COLO668 (cell line): Measurements from ENCODE around the gene AGAP1.
A peak's percentile ranks its signal among the peaks of the same experiment; 100 is the strongest.

ENCODE experiments used
- DNase-seq: peaks from one replicate; lab custom pipeline; 2025; ENCODE audit not compliant: unreplicated experiment; lab: John Stamatoyannopoulos, UW

The AGAP1 gene

DNA sequence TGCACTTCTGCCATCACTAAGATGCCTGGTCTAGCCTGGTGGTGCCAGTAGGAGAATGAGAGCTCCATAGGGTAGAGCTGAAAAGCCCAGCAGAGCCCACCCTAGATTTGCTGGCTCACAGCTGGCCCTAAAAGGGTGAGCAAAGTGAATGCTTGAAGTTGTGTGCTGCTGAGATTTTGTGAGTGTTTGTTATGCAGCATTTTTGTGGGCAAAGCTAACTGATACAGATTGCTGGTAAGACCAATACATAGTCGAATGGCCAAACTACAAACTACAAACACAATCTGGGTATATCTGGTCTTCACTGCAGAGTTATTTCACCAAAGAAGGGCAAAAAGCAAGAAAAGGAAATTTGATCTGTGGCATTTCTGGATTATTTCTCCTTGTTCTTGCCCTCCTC lies 7.1 kb upstream of the AGAP1 start:
- no peak for DNase-seq

- DNase-seq, result no peak
Observed at GRCh38 chr2:235489897-235490296, 3.9 kb upstream of the AGAP1 start.

GRCh38 chr2:235492850-235493344 lies 946 bp upstream of the AGAP1 start:
- DNase-seq, result no peak

DNA sequence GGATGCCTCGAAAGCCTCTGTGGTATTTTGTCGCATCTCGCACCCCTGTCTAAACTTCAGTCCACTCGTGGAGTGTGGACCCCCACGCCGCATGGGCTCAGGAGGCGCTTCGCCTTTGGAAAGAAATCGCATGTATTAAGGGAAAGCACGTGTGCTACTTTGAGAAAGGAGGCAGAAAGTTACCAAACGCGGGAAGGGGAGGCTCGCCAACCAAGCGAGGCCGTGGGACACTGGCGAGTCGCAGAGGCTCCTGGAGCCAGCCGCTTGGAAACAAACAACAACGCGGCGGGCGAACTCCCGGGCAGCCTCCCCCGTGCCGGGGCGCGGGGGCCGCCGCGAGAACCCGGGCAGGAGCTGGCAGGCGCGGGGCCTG lies 455 bp upstream of the AGAP1 start:
- no peak for DNase-seq

DNA sequence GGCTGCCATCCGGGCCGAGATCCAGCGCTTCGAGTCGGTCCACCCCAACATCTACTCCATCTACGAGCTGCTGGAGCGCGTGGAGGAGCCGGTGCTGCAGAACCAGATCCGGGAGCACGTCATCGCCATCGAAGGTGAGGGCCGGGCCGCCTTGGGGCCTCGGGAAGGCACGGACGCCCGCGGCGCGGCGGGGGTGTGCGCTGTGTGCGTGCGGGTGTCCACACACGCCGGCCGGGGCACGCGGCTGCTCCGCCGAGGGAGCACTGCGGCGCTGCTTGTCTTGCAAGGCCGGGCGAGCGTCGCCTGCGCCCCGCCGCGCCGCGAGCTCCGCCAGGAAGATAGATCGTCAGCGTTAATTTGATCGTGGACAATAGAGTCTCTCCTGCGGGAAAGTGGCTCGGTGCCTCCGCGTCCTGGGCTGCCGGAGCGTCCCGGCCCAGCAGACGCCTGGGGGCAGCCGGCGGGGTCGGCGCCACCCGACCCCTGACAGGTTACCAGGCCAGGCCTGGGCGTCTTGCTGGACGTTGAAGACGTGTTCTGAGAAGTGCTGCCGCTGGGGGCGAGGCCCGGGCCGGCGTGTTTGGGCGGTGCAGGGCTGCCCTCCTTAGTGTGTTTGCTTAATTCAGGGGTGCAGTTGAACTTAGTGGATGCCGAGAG lies 1.0 kb downstream of the AGAP1 start:
- peak; percentile 66 for DNase-seq

DNA sequence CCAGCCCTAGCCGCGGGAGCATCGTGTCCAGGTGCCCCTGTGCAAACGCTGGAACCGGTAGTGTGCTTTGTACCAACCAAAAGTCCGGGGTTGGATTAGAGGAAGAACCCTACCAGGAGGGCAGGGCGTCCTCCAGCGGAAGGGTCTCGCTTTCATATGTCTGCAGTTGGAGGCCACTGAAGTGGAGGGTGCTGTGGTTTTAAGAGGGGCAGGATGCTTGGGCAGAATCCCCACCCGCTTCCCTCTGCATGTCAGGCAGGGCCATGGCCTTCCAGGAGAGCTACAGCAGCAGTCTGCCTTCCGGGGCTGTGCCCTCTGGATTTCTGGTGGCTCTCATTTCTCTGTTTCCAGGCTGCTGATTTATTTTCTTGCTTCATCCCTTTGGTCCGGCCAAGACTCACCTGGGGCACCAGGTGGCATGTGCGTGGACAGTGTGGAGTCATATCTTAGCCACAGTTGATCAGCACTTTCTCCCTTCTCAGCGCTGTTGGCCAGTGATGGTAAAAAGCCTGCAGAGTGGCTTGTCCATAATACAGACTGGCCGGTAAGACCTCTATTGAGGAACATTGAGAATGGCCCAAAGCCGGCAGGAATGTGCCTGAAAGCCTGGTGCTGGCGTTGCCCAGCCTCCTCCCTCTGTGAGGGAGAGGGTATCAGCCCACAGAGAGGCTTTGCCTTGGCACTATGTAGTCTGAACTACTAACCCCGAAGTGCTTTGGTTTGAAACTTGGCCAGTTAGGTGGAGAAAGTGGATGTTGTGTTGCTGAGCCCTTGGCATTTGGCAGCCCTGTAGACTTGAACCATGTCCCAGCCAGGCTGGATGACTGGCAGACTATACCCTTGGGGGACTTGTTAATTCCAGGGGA lies 1.8 kb downstream of the AGAP1 start:
- peak; percentile 40 for DNase-seq

GRCh38 chr2:235496239-235496621 lies 2.4 kb downstream of the AGAP1 start:
- peak; percentile 40 for DNase-seq

- DNase-seq, result no peak
Observed at GRCh38 chr2:235497096-235497495, 3.3 kb downstream of the AGAP1 start.

DNA sequence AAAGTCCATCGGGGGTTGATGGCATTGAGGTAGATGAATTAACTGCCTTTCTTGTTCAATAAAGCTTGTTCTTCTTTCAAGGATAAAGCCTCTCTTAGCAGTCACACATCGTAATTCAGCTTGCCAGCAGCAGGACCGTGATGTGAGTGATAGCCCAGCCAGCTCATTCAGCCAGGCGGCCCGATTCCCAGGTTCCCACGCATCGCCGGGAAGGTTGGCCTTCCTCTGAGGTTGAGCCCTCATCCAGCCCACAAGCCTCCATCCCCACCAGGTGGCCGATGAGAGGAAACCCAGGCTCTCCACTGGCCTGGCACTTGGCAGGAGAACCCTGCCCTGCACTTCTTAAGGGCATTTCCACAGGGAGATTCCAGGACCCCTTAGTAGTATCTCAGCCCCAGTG lies 4.7 kb downstream of the AGAP1 start:
- DNase-seq, result peak; percentile 47

- no peak for DNase-seq
Observed at GRCh38 chr2:235498946-235499812, 5.3 kb downstream of the AGAP1 start.

DNA sequence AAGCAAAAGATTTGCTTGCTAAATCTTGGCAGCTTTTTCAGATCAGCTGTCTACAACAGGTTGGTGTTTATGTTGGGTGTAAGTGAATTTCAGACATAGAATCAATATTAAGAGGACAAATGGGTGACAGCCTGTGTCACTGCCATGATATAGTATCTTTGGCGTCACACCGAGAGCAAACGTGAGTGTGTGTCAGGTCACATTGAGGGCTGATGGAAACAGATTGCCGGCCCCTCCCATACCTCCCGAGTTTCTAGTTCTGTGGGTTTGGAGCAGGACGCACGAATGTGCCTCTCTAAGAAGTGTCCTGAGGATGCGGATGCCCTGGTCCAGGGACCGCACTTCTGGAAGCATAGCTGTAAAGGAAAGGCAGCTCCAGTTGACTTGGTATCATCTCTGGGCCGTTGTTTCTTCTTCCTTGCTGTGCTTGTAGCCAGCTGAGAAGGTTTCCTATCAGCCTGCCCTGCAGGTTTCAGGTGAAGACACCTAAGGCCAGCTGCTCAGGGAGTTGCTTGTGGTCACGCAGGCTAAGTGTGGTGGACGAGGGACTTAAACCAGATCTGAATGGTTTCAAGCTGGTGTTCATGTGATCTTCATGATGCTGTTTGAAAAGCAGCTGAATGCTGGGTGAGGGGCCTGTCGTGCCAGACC lies 6.4 kb downstream of the AGAP1 start:
- no peak for DNase-seq

DNA sequence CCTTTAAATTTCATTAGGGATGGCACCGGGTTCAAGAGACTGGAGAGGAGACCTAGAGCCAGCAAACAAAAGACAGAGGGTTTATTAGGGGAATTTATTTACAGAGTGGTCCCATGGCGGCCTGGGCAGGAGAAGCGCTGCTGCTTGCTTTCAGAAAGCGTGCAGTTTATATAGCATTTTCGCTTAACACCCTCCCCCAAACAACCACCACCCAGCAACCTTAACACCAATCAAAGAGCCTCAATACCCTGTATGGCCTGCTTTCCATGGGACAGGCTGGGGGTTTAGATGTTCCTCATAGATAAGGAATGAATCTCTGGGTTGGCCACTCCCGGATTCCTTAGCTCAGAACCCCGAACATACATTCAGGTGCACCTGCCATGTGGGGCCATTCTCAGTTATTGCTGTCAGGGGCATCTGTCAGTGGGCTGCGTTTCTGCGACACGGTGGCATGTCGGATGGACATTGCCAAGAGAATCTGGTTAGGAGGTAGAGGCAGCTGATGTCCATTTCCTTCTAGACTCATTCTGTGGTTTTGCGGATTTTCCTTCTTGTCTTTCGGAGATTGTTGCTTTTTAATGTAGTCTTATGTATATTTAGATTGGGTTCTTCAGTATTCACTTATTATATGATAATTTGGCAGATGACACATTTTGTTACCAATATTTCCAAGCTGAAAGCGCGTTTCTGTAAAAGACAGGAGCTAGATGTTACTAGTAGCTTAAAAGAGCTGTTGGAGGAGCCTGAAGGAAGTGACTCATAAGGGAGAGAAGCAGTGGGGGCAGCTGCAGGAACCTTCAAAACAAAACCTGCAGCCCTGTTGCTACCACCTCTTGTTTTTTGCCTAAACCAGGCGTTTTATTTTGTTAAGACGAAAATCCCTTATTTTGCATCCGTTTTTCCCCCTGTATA lies 7.2 kb downstream of the AGAP1 start:
- DNase-seq, result no peak

DNA sequence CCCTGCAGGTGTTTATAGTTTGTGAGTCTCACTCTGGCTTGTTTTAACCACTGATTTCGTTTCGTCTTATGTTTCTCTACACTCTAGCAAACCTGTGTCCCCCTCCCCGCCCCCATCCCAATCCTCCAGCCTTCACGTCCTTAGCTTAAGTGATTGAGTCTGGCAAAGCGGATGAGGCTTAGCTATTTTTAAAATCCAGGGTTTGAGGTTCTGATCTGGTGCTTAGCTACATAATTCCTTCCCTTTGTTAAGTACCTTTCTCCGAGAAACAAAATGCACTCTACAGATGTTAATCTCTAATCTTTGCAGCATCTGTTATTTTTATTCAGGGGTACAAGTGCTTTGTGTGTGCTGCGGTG lies 7.8 kb downstream of the AGAP1 start:
- DNase-seq, result no peak

DNA sequence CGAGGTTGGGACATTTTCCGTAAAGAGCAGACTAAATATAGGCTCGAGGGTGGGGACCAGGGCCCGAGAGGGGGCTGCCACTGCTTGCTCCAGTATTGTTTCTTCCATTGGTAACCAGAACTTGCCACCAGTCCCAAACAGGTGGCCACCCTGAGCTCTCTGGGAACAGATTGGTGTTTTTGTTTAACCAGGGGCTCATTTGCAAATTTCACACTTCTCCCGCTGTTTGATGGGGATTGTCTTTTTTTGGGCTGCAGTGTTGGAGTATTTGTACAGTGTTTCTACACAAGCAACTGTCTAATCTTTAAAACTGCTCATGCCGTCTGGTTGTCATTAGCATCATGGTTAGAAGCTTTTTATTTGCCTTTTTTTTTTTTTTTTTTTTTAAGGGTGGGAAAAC lies 8.5 kb downstream of the AGAP1 start:
- DNase-seq, result no peak

DNA sequence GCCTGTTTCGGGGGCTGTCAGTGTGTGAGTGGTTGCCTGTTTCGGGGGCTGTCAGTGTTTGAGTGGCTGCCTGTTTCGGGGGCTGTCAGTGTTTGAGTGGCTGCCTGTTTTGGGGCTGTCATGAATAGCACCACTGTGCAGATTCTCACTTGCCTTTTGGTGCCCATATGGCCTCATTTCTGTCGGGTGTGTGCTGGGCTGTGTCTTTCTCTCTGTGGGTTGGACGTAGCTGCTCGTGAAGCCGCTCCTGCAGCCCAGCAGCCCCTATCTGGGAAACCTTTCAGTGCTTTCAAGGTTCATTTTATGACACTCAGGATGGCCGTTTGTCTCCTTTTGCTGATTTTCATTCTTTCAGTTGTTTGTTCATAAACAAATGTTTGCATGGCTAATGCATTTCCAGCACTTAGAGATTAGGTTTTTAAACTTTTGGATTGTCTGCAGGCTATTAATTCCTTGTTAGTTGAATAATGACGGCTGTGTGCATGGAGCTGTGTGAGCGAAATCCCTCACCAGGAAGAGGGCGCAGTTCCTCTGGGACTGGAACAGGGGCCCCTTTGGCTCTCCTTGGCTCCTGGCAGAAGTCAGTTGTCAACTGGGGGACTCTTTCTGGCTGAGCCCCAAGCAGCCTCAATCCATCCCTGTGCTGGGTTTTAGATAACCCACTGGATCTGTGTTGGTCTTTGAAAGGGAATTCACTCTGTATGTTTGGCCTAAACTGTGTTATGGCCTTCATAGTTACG lies 10.8 kb downstream of the AGAP1 start:
- no peak for DNase-seq

GRCh38 chr2:235505181-235505741 lies 11.4 kb downstream of the AGAP1 start:
- DNase-seq, result peak; percentile 52

GRCh38 chr2:235506291-235506996 lies 12.6 kb downstream of the AGAP1 start:
- DNase-seq, result peak; percentile 90

GRCh38 chr2:235506997-235507615 lies 13.3 kb downstream of the AGAP1 start:
- DNase-seq, result peak; percentile 78
